ENCODE data around the gene LRRC28. TPM values are rescaled to one million over a fixed set of nuclear protein-coding genes. Genes with fewer than 3 reads are reported as not detected.

LRRC28 gene
- total and polyA plus RNA-seq, 2 donors (not counting 1 experiment from before 2014, with no cell fraction given) = 13.3 to 31.8 TPM

GRCh38 chr15:99264125-99264524 is 12.8 kb downstream of the LRRC28 start:
- no peaks in the 10 kb centered on the region for H3K4me1 ChIP-seq (ENCODE audit: control insufficient read depth in 2 of 2, insufficient read depth in 2 of 2, low read length in 2 of 2)
- TF ChIP-seq CTCF (IDR thresholded peaks at IDR 0.05) (no peak), EZH2 (IDR thresholded peaks at IDR 0.05; ENCODE audit: borderline replicate concordance, insufficient read depth, low read depth, low read length, poor library complexity, severe bottlenecking) (no peak)
- intact Hi-C loops (cut with micrococcal nuclease) = no loop called here
- no peaks in the 10 kb centered on the region for H3K36me3 ChIP-seq (replicated peaks in 1 of 2; ENCODE audit: control extremely low read depth in 1 of 2, control insufficient read depth in 1 of 2, extremely low read depth in 1 of 2, insufficient read depth in 2 of 2, low read length in 1 of 2)
- H3K9me3 ChIP-seq (ENCODE audit: control extremely low read depth in 1 of 3, control insufficient read depth in 2 of 3, insufficient read depth in 1 of 3, low read length in 2 of 3) = no peaks in the 10 kb centered on the region
- no peaks in the 10 kb centered on the region for H3K27me3 Mint-ChIP-seq
- H3K79me2 ChIP-seq (ENCODE audit: control insufficient read depth, insufficient read depth, low read length) = no peaks in the 10 kb centered on the region
- no peak overlapping the region for H3K27ac Mint-ChIP-seq
- CTCF ChIA-PET = interaction anchor here (0.6 to 2.4 kb wide), 3 partner anchors 8 to 440 kb away, joined by 3 to 13 read pairs (median 9); partner anchors contain the start of gene LRRC28
- no peak overlapping the region for H2AFZ ChIP-seq (ENCODE audit: insufficient read depth, low read depth, low read length, poor library complexity, severe bottlenecking)
- WGBS (ENCODE audit: insufficient coverage) = 80% methylated on average over 5 of the region's 5 CpGs
- DNase-seq = no peak
- H3K4me3 Mint-ChIP-seq = no peak overlapping the region
- no peaks in the 10 kb centered on the region for H3K27me3 ChIP-seq (replicated peaks in 1 of 4; ENCODE audit: control extremely low read depth in 1 of 4, control insufficient read depth in 3 of 4, insufficient read depth in 4 of 4, low read length in 3 of 4)
- POLR2A ChIA-PET = no interaction called here
- H3K4me1 Mint-ChIP-seq = no peaks in the 10 kb centered on the region
- H3K27ac ChIP-seq (ENCODE audit: low read length in 2 of 2) = no peak overlapping the region
- no peak for ATAC-seq (ENCODE audit: low read depth)
- no peak overlapping the region for H3K9ac ChIP-seq (ENCODE audit: low read length)
- no peak overlapping the region for H3K4me3 ChIP-seq (ENCODE audit: control extremely low read depth in 1 of 5, extremely low read depth in 1 of 5, insufficient read depth in 1 of 5, low read depth in 2 of 5, low read length in 4 of 5)
- no peaks in the 10 kb centered on the region for H4K20me1 ChIP-seq (ENCODE audit: control insufficient read depth, insufficient read depth, low read length, poor library complexity, severe bottlenecking)
- no peak overlapping the region for H3K4me2 ChIP-seq (replicated peaks; ENCODE audit: low read depth, low read length, poor library complexity, severe bottlenecking)
- no peaks in the 10 kb centered on the region for H3K9me3 Mint-ChIP-seq (ENCODE audit: insufficient read depth)

GRCh38 chr15:99265541-99266070 is 14.3 kb downstream of the LRRC28 start:
- Histone ChIP-seq H3K9ac (ENCODE audit: low read length) (no peak overlapping the region), H3K27me3 (replicated peaks in 1 of 4; ENCODE audit: control extremely low read depth in 1 of 4, control insufficient read depth in 3 of 4, insufficient read depth in 4 of 4, low read length in 3 of 4) (no peaks in the 10 kb centered on the region), H4K20me1 (ENCODE audit: control insufficient read depth, insufficient read depth, low read length, poor library complexity, severe bottlenecking) (no peaks in the 10 kb centered on the region), H3K4me2 (replicated peaks; ENCODE audit: low read depth, low read length, poor library complexity, severe bottlenecking) (no peak overlapping the region), H3K36me3 (replicated peaks in 1 of 2; ENCODE audit: control extremely low read depth in 1 of 2, control insufficient read depth in 1 of 2, extremely low read depth in 1 of 2, insufficient read depth in 2 of 2, low read length in 1 of 2) (no peaks in the 10 kb centered on the region), H3K4me3 (ENCODE audit: control extremely low read depth in 1 of 5, extremely low read depth in 1 of 5, insufficient read depth in 1 of 5, low read depth in 2 of 5, low read length in 4 of 5) (no peak overlapping the region), H3K4me1 (ENCODE audit: control insufficient read depth in 2 of 2, insufficient read depth in 2 of 2, low read length in 2 of 2) (no peaks in the 10 kb centered on the region), H3K27ac (ENCODE audit: low read length in 2 of 2) (no peak overlapping the region), H3K9me3 (ENCODE audit: control extremely low read depth in 1 of 3, control insufficient read depth in 2 of 3, insufficient read depth in 1 of 3, low read length in 2 of 3) (no peaks in the 10 kb centered on the region), H3K79me2 (ENCODE audit: control insufficient read depth, insufficient read depth, low read length) (no peaks in the 10 kb centered on the region), H2AFZ (ENCODE audit: insufficient read depth, low read depth, low read length, poor library complexity, severe bottlenecking) (no peak overlapping the region)
- DNase-seq (no peak), ATAC-seq (ENCODE audit: low read depth) (no peak)
- TF ChIP-seq EZH2 (IDR thresholded peaks at IDR 0.05; ENCODE audit: borderline replicate concordance, insufficient read depth, low read depth, low read length, poor library complexity, severe bottlenecking) (no peak), CTCF (IDR thresholded peaks at IDR 0.05) (no peak)
- CTCF ChIA-PET = interaction anchor here (1.0 kb wide), 1 partner anchor 490 kb away, joined by 3 read pairs; no protein-coding TSS in a partner anchor
- Mint-ChIP-seq H3K4me3 (no peak overlapping the region), H3K9me3 (ENCODE audit: insufficient read depth) (no peaks in the 10 kb centered on the region), H3K27me3 (no peaks in the 10 kb centered on the region), H3K4me1 (no peaks in the 10 kb centered on the region), H3K27ac (no peak overlapping the region)
- intact Hi-C loops (cut with micrococcal nuclease) = no loop called here
- POLR2A ChIA-PET = no interaction called here
- WGBS (ENCODE audit: insufficient coverage) = no CpG with 5 or more reads among the region's 3 CpGs
